Activated naive CD8-positive, alpha-beta T cell treated with anti-CD3 and anti-CD28 coated beads, Interleukin-2, amount 50 U/mL, for 24 hours (primary cell): Measurements from ENCODE around the gene MAN1C1.
"Not testable (repeated sequence)": the region's sequence is repeated elsewhere in the genome, so short reads cannot be mapped to it uniquely, and the experiment has no call there.

Source experiments
- ATAC-seq: fragments of 150-1000 bp; cut with Tn5 transposase; one replicate; pipeline ENCODE4 v1.10.0; 2021
- DNase-seq: peaks from one replicate; pipeline ENCODE4 v3.0.0; 2021
- H3K27ac Mint-ChIP-seq: one replicate; pipeline ENCODE4 v1.8.0; 2021; ENCODE audit warnings: mild to moderate bottlenecking, mixed read lengths
- H3K27me3 Mint-ChIP-seq: one replicate; pipeline ENCODE4 v1.8.0; 2021; ENCODE audit warnings: mixed read lengths
- H3K36me3 Mint-ChIP-seq: one replicate; pipeline ENCODE4 v1.8.0; 2021; ENCODE audit warnings: low read depth, mixed read lengths
- H3K4me1 Mint-ChIP-seq: one replicate; pipeline ENCODE4 v1.8.0; 2021; ENCODE audit warnings: mixed read lengths
- H3K4me3 Mint-ChIP-seq: one replicate; pipeline ENCODE4 v1.8.0; 2021; ENCODE audit warnings: mild to moderate bottlenecking, moderate library complexity, mixed read lengths
- H3K9me3 Mint-ChIP-seq: one replicate; pipeline ENCODE4 v1.8.0; 2021; ENCODE audit warnings: mixed read lengths

The MAN1C1 gene

GRCh38 chr1:25576459-25577133 lies 40.0 kb upstream of the MAN1C1 start:
- Mint-ChIP-seq H3K4me3 (no peak overlapping the region), H3K4me1 (peaks cover 16% of the 10 kb centered on the region), H3K27me3 (no peaks in the 10 kb centered on the region), H3K9me3 (no peaks in the 10 kb centered on the region), H3K36me3 (no peaks in the 10 kb centered on the region), H3K27ac (no peak overlapping the region)
- DNase-seq (no peak), ATAC-seq (no peak)

GRCh38 chr1:25577134-25577920 lies 39.3 kb upstream of the MAN1C1 start:
- peaks cover 12% of the 10 kb centered on the region for H3K4me1 Mint-ChIP-seq
- no peak overlapping the region for H3K27ac Mint-ChIP-seq

GRCh38 chr1:25579292-25580252 lies 37.0 kb upstream of the MAN1C1 start:
- no peaks in the 10 kb centered on the region for H3K27me3 Mint-ChIP-seq
- peaks cover under 1% of the 10 kb centered on the region for H3K4me1 Mint-ChIP-seq
- H3K36me3 Mint-ChIP-seq, result no peaks in the 10 kb centered on the region
- no peak overlapping the region for H3K4me3 Mint-ChIP-seq
- ATAC-seq (no peak), DNase-seq (no peak)
- H3K9me3 Mint-ChIP-seq, result no peaks in the 10 kb centered on the region
- no peak overlapping the region for H3K27ac Mint-ChIP-seq

More at GRCh38 chr1:25577134-25577920, 39.3 kb upstream of the MAN1C1 start:
- Mint-ChIP-seq H3K27me3 (no peaks in the 10 kb centered on the region), H3K4me3 (no peak overlapping the region), H3K36me3 (no peaks in the 10 kb centered on the region), H3K9me3 (no peaks in the 10 kb centered on the region)
- DNase-seq (no peak), ATAC-seq (no peak)

DNA sequence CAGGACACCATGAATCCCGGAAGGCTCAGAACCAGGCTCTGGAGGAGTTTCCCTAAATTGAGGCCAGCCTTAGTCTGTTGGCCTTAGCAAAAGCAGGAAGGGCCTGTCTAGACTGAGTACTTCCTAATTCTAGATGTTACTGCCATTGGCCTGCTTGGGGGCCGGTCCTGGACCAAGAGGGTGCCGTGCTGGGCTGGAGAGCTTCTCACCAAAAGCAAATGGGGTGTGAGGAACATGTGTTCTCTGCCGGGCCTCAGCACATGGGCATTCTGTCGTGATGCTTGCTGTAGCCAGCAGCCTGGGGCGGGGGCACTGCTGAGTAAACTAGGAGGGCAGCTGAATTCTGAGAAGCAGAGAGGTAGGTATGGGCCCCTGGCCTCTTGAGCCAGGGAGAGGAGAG lies 35.7 kb upstream of the MAN1C1 start:
- Mint-ChIP-seq H3K4me3 (no peak overlapping the region), H3K36me3 (no peaks in the 10 kb centered on the region), H3K27me3 (no peaks in the 10 kb centered on the region), H3K27ac (no peak overlapping the region), H3K4me1 (peaks cover 4% of the 10 kb centered on the region), H3K9me3 (no peaks in the 10 kb centered on the region)
- DNase-seq (no peak), ATAC-seq (no peak)

GRCh38 chr1:25581764-25582163 lies 34.8 kb upstream of the MAN1C1 start:
- no peak for ATAC-seq
- no peaks in the 10 kb centered on the region for H3K27me3 Mint-ChIP-seq
- DNase-seq, result no peak
- no peaks in the 10 kb centered on the region for H3K9me3 Mint-ChIP-seq
- H3K4me3 Mint-ChIP-seq, result no peak overlapping the region
- H3K27ac Mint-ChIP-seq, result no peak overlapping the region
- H3K4me1 Mint-ChIP-seq, result peaks cover 4% of the 10 kb centered on the region
- H3K36me3 Mint-ChIP-seq, result no peaks in the 10 kb centered on the region

DNA sequence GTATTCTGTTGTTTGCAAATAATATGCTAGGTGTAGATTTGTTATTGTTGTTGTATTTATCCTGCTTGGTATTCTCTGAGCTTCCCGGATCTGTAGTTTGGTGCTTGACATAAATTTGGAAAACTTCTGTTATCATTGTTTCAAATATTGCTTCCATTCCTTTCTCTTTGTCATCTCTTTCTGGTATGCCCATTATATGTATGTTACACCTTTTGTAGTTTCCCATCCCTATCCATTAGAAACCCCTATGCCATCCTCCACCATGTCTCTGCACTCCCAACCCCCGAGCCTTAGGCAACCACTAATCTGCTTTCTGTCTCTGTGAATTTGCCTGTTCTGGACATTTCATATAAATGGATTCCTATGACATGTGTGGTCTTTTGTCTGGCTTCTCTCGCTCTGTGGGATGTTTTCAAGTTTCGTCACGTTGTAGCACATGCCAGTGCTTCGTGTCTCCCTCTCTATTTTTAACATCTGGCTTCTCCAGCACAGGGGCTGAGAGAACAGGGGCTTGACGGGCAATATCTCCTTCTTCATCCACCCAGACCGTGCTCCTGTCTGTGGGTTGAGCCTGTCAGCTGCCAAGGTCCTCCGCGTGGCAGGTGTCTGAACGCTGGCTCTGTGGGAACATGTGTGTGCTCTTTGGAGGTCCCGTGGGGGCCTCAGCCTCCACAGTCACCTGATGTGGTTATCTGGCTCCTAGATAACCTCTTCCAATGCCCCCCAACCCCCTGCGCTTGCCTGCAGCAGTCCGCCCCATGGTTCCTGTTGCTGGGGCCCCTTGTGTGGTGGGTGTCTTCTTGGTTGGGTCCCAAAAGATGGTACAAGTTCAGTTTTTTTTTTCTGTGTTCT lies 32.8 kb upstream of the MAN1C1 start:
- Mint-ChIP-seq H3K9me3 (no peaks in the 10 kb centered on the region), H3K4me3 (no peak overlapping the region), H3K27me3 (no peaks in the 10 kb centered on the region), H3K36me3 (no peaks in the 10 kb centered on the region), H3K4me1 (peaks cover 5% of the 10 kb centered on the region), H3K27ac (no peak overlapping the region)
- ATAC-seq (no peak), DNase-seq (no peak)

DNA sequence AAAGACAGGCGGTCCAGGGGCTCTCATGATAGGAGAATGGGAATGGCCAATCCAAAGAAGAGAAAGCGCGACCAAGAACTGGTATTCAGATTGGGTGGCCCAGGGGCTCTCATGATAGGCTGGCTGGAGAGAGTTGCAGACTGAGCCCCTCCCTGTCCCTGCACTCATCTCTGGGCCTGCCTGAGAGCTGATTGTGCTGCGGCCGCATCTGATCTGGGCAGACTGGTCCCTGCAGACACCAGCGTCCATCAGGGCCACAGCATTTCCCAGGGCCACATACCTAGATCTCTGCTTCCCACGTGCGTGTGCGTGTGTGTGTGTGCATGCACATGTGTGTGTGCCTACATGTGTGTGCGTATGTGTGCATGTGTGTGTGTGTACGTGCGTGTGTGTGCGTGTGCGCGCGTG lies 30.4 kb upstream of the MAN1C1 start:
- Mint-ChIP-seq H3K36me3 (no peaks in the 10 kb centered on the region), H3K4me1 (peaks cover 8% of the 10 kb centered on the region), H3K27me3 (no peaks in the 10 kb centered on the region), H3K9me3 (no peaks in the 10 kb centered on the region), H3K27ac (no peak overlapping the region), H3K4me3 (no peak overlapping the region)
- no peak for DNase-seq
- no peak for ATAC-seq

DNA sequence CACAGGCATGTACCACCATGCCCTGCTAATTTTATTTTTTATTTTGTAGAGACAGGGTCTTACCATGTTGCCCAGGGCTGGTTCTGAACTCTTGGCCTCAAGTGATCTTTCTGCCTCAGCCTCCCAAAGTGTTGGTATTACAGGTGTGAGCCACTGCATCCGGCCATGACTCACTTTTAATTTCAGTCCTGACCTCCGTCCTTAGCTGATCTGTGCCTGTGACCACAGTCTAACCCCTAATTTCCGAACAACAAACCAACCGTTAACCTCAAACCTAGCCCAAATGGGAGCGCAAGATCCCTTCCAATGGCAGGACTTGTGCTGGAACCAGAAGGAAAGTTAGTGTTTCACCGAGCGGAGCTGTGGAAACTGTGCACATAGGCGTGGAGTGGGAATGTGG lies 29.3 kb upstream of the MAN1C1 start:
- Mint-ChIP-seq H3K4me3 (no peak overlapping the region), H3K9me3 (no peaks in the 10 kb centered on the region), H3K27ac (no peak overlapping the region), H3K36me3 (no peaks in the 10 kb centered on the region), H3K27me3 (no peaks in the 10 kb centered on the region), H3K4me1 (peaks cover 8% of the 10 kb centered on the region)
- no peak for DNase-seq
- no peak for ATAC-seq

GRCh38 chr1:25588224-25588623 lies 28.4 kb upstream of the MAN1C1 start:
- not testable (repeated sequence) for H3K27me3 Mint-ChIP-seq, H3K27ac Mint-ChIP-seq, H3K4me1 Mint-ChIP-seq, ATAC-seq, H3K9me3 Mint-ChIP-seq, H3K4me3 Mint-ChIP-seq, DNase-seq, H3K36me3 Mint-ChIP-seq

- not testable (repeated sequence) for H3K36me3 Mint-ChIP-seq, H3K27ac Mint-ChIP-seq, H3K9me3 Mint-ChIP-seq, DNase-seq, ATAC-seq, H3K27me3 Mint-ChIP-seq, H3K4me1 Mint-ChIP-seq, H3K4me3 Mint-ChIP-seq
Measured at GRCh38 chr1:25588786-25589185, 27.8 kb upstream of the MAN1C1 start.

DNA sequence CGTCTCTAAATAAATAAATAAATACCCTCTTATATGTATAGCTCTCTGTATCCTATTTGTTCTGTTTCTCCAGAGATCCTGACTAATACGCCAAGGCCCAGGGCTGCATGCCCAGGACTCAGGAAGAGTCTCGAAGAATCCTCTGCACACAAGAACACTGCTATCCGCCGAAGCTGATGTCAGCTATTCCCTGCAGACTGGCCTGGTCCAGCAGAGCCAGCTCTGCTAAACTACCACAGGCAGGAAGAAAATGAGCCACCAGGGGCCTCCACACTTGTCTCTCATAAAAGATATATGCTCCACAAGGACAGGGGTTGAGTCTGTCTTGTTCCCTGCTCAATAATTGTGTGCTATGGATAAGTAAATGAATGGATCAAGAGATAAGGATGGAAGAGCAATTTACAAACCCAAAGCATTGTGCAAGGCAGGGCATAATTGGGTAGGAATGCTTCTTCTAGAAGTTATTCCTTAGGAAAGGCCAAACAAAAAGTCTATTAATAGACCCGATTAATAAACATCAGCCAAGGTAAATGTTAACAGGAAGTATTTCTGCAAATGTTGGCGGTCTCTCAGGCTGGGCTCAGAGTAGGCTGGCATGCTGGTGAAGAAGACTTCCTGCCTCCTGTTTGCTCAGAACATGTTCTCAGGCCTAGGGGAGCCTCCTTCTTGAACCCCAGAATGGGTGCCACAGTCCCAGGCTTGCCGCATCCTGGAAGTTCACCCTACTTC lies 26.3 kb upstream of the MAN1C1 start:
- Mint-ChIP-seq H3K9me3 (no peaks in the 10 kb centered on the region), H3K27me3 (peaks cover 5% of the 10 kb centered on the region), H3K4me3 (no peak overlapping the region), H3K27ac (no peak overlapping the region), H3K36me3 (no peaks in the 10 kb centered on the region), H3K4me1 (peaks cover 4% of the 10 kb centered on the region)
- DNase-seq (no peak), ATAC-seq (no peak)

GRCh38 chr1:25593861-25594260 lies 22.7 kb upstream of the MAN1C1 start:
- H3K4me3 Mint-ChIP-seq, result no peak overlapping the region
- peaks cover 5% of the 10 kb centered on the region for H3K27me3 Mint-ChIP-seq
- H3K27ac Mint-ChIP-seq, result no peak overlapping the region
- peaks cover 3% of the 10 kb centered on the region for H3K4me1 Mint-ChIP-seq
- no peak for ATAC-seq
- DNase-seq, result no peak
- peaks cover 4% of the 10 kb centered on the region for H3K9me3 Mint-ChIP-seq
- no peaks in the 10 kb centered on the region for H3K36me3 Mint-ChIP-seq

- ATAC-seq (no peak), DNase-seq (no peak)
- peaks cover 8% of the 10 kb centered on the region for H3K9me3 Mint-ChIP-seq
- H3K27me3 Mint-ChIP-seq, result peaks cover 5% of the 10 kb centered on the region
- H3K27ac Mint-ChIP-seq, result no peak overlapping the region
- no peaks in the 10 kb centered on the region for H3K36me3 Mint-ChIP-seq
- H3K4me3 Mint-ChIP-seq, result no peak overlapping the region
- peaks cover 3% of the 10 kb centered on the region for H3K4me1 Mint-ChIP-seq
Measured at GRCh38 chr1:25594971-25595370, 21.6 kb upstream of the MAN1C1 start.
